HG02938 (cell line): ENCODE results near the gene CASZ1.

ENCODE experiments used
- ATAC-seq: cut with Tn5 transposase; IDR thresholded peaks from one replicate; pipeline ENCODE4 v1.9.1; 2021; ENCODE audit warnings: mild to moderate bottlenecking, moderate library complexity; ENCODE audit not compliant: unreplicated experiment

CASZ1 gene

DNA sequence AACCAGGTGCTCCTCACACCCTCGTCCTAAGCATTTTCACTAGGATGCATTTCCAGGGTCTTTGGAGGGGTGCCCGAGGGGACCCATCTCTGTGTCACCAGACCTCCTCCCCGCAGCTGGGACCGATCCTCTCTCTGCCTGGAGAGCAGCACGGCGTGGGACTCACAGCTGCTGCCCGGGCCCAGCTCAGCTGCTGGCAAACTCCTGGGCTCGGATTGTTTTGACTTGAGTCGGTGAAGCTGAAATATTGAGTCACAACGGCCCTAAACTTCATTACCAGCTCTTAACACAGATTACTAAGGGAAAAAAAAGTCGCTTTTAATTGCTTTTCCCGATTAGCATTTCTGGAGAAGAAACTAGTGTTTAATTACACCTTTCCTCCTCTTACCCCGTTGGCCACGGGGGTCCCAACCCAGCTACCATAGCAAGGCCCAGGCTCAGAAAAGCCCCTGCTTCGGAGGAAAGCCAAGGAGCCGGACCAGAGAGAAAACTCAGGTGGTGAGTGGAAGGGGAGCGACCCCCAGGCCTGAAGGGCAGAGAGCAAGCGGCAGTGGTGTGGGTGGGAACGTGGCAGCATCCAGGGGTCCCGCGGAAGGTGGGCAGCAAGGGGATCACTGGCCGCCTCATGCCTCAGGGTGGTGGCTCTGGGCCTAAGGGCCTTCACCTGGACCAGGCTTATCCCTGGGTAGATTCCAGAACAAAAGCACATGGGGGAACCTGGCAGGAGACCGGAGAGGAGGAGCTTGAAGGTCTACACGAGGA is 41.7 kb downstream of the CASZ1 start:
- no peak for ATAC-seq

GRCh38 chr1:10753299-10753698 is 43.1 kb downstream of the CASZ1 start:
- no peak for ATAC-seq

- ATAC-seq, result no peak
Observed at GRCh38 chr1:10751561-10752085, 44.8 kb downstream of the CASZ1 start.

DNA sequence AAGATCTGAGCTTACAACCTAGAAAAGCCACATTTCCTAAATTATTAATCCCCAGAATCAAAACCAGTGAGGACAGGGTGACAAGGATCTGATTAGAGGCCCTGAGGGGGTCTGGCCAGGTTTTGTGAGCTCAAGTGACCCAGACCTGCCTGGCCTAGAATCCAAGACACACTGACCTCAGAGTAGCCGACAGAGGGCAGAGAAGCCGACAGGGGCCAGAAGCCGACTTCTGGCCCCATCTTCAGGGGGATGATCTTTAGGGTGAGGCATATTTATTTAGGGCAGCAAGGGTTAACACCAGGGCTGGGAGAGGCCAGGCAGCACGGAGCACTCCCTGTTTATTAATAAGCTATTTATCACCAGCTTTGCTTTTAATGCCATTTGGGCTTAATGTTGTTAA is 45.3 kb downstream of the CASZ1 start:
- ATAC-seq, result no peak

- no peak for ATAC-seq
Observed at GRCh38 chr1:10745886-10746455, 50.5 kb downstream of the CASZ1 start.

GRCh38 chr1:10745383-10745782 is 51.1 kb downstream of the CASZ1 start:
- ATAC-seq, result no peak

DNA sequence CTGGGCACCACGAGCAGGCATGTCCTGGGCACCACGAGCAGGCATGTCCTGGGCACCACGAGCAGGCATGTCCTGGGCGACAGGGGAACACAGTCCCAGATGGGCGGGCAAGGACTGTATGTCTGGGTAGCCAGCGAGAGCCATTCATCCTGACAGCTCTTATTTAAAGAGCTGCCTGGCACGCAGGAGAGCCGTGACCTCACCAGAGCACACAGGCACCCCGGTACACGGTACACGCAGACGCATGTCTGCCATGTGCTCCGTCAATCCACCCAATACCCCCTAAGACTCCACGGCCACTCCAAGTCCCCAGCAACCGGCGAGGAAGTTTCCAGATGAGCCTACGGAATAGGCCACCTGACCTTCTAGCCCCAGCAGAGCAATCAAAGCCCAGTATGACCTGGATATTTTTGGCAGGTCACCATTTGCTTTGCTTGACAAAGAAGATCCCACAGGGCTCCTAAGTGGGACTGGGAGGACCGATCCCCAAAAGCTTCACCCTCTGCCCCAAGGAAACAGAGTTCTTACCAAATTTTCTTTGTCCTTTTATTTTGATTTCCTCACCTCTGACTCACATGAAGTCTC is 51.7 kb downstream of the CASZ1 start:
- ATAC-seq, result no peak

DNA sequence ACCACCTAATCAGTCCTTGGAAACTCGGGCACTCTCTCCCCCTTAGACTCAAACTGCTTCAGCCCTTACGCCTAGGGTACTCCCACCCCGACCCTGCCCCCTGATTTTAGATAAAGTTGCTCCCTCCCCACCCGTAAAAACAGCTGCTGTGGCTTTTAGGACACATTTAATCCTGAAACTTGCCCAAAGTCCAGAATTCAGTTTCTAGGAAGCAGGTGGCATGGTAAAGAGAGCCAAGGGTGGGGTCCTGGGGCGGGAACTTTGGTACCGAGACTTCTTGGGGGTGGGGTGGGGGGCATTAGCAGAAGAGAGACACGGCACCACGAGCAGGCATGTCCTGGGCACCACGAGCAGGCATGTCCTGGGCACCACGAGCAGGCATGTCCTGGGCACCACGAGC is 52.4 kb downstream of the CASZ1 start:
- ATAC-seq, result no peak

DNA sequence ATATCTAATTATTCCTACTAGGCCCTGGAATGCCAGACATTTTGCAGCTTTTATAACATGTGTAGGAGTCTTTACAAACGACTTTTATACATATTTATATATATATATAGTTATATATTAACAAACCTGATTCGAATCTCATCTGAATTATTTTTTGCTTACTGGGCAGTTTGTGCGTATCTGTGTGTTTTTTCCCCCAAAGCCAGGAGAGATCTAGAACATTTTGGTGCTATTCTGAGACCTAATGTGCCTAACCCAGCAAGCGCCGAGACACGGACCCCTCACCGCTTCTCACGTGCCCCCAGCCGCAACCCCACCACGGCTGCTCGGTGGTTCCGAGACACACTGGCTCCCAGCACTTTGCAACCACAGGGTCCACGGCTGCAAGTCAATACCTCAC is 54.8 kb downstream of the CASZ1 start:
- no peak for ATAC-seq

- ATAC-seq, result no peak
Observed at GRCh38 chr1:10740123-10740522, 56.3 kb downstream of the CASZ1 start.

- no peak for ATAC-seq
Observed at GRCh38 chr1:10739589-10739988, 56.9 kb downstream of the CASZ1 start.

GRCh38 chr1:10738061-10739058 is 58.1 kb downstream of the CASZ1 start:
- ATAC-seq, result no peak

DNA sequence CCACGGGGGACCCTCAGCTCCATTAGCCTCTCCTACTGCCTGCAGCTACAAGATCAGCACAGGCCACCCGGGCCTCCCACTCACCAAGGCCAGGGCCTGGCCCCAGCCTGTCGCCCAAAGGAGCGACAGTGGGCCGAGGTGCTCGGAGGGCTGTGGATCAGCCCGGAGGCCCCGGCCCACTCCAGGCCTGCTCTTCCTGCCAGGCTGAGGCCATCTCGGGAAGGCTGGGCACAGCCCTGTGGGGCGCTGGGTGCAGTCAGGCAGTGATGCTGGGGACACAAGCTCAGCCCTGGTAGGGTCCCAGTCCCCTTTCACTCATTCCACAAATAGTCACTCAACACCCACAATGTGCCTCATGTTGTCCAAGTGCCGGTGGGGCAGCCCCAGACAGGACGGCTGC is 58.8 kb downstream of the CASZ1 start:
- ATAC-seq, result no peak

DNA sequence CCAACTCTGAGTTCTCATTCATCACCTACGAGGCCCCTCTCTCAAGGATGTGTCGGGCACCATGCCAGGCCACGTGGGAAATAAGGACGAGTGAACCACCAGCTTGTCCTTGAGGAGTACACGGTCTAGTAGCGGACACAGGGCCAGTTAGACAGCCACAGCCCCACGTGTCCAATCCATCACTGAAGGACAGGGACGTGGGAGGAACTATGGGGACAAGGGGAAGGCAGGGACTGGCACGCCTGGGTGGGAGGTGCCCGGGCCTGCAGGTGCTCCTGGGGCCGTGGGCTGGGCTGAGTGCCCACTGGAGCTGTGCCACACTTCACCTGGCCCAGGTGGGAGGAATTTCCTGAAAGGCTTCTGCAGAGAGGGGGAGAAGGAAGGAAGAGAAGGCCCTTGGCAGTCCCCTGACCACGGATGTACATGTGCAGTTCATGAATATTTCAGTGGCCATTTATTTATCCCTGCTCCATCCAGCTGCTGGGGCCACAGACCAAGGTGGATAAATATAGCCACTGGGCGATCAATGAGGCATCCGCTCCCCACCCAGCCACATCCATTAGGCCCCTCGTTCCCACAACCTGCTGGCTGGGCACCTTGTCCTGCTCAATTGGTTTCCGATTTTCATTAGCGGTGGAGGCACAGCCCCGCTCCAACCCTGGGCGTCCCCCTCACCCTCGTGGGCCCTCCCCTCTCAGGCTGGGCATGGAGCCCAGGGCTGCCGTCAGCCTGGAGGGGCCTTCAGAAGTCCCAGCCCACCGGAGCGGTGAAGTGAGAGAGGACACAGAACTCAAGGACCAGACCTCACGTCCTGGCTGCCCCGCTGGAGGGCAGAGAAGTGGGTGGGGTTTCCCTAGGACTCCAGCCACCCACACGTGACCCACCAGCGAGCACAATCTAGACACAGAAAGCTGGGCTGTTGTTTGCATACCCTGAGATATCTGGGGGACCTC is 59.5 kb downstream of the CASZ1 start:
- ATAC-seq, result no peak

DNA sequence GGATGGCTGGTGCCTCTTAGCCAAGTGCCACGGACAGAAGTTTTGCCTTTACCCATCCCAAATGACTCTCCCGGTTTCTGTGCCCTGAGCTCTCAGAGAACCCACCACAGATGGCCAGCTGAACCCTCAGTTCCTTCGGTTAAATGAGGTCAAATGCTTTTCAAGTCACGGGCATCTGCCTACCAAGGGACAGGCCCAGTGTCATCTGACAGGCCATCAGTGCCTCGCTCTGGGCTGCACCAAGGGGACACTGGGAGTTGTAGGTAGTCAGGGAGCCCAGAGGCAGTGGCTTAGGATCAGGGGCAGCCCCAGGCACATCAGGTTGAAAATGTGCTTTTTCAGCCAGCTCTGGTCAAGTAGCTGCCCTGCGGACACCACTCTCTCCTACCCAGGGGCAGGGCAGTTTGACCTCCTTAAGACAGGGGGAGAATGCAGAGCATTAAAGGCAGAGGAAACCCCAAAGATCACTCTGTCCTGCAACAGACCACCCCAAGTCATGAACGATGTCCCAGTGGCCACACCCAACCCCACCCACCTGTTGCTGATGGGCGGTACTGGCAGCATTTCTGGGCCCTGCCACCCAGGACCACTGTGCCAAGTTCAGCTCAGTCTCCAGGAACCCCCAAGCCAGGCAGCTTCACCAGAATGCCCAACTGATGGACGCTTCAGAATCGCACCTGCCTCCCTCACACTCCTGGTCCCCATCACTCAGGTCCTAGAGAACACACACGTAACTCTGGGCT is 60.7 kb downstream of the CASZ1 start:
- no peak for ATAC-seq

DNA sequence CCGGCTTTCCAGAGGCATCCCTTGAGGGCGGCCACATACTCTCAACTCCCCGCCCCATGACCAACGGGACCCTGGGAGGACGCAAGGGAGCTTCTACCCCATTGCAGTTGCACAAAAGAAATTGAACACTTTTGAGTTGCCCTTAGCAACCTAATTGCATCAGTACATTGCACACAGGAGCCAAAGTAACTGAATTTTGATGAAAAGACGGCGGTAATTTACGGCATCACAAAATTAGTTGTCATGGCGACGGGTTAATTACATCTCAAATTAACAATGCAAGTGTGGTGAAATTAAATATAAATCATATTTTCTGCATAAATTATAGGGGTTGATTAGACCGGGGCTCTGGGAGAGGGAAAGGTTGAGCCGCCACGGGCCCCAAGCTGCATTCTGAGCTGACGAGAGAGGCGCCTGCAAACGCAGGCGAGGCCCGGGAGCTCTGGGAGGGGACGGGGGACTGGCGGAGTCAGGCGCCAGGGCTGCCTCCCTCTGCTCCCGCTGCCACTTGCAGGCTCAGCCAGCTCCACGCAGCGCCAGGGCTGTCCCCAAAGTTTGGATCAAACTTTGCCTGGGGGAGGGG is 61.4 kb downstream of the CASZ1 start:
- no peak for ATAC-seq

DNA sequence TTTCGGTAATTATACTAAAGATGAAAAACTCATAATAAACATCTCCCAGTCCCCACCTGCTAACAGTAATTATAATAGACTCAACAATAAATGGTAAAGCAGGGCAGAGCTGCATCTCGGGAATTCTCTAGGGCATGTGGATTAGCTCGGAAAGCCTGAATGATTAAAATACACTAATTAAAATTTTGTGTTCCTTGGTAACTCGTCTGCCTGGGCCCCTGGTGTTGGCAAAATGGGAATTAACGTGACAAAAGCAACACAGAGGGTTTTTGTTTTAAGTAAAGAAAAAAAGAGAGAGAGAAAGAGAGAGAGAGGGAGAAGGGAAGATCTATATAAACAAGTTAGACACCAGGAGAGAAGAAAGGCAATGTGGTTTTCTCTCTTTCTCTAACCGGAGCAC is 62.1 kb downstream of the CASZ1 start:
- no peak for ATAC-seq

DNA sequence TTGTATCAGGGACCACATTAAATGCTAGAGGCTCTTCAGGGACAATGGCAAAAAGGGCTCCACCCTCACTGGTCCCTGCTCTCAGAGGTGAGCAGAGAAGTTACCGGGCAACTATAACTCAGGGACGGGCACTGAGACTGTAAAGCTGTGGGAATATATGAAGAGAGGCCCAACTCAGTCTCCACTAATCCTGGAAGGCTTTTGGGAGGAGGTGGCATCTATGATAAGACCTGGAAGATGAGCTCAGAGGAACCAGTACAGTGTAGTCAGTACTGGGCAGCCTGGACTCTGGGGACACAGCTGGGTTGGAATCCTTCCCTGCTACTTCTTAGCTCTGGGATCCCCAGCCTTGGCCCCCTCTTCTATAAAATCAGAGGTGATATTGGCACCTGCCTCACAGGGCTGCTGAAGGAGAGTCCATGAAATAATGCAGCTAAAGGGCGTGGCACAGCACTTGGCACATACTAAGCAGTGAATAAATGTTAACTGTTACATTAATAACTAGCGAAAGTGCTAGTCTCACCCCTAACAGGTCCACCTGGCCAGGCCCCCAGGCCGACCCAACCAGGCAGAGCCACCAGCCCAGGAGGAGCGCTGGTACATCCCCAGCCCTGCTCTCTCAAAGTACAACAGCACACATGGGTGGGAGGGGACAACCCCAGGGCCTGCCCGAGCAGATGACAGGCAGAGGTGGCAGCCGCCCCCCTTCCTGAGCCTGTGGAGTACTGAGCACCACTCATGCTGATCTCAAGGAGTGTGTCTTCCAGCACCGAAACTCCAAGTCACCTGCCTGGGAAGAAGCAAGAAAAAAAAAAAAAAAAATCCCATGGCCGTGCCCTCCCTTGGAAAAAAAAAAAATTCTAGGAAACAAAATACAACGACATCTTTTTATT is 62.7 kb downstream of the CASZ1 start:
- ATAC-seq, result no peak
